Neural progenitor cell (in vitro differentiated cells): ENCODE data around the gene ACOXL. TPM values are rescaled to one million over a fixed set of nuclear protein-coding genes. Genes with fewer than 3 reads are reported as not detected.

Experiments
- DNase-seq: peaks from one replicate; pipeline ENCODE4 v3.0.0-alpha.2; 2016; ENCODE audit warnings: low spot score
- H2AFZ ChIP-seq: fragments of 200-600 bp; sonication (generic); replicated peaks from 2 replicates; pipeline ENCODE4 v1.6.1; 2016; ENCODE audit warnings: antibody characterized with exemption
- H3F3A ChIP-seq: fragments of 200-600 bp; sonication (generic); 2 replicates; pipeline ENCODE4 v1.6.1; 2016; ENCODE audit warnings: antibody characterized with exemption, low read depth
- H3K27ac ChIP-seq: fragments of 200-600 bp; sonication (generic); 2 replicates; pipeline ENCODE4 v1.5.1; 2016; ENCODE audit warnings: mild to moderate bottlenecking
- H3K27me3 ChIP-seq: fragments of 200-600 bp; sonication (generic); 2 replicates; pipeline ENCODE4 v1.6.1; 2016; ENCODE audit warnings: mild to moderate bottlenecking, moderate library complexity
- H3K36me3 ChIP-seq: fragments of 200-600 bp; sonication (generic); 2 replicates; pipeline ENCODE4 v1.5.1; 2016
- H3K4me1 ChIP-seq: fragments of 200-600 bp; sonication (generic); 2 replicates; pipeline ENCODE4 v1.6.1; 2016; ENCODE audit warnings: mixed run types
- H3K4me2 ChIP-seq: fragments of 200-600 bp; sonication (generic); 2 replicates; pipeline ENCODE4 v1.6.1; 2016
- H3K4me3 ChIP-seq: fragments of 200-600 bp; sonication (generic); 2 replicates; pipeline ENCODE4 v1.5.1; 2016
- H3K79me2 ChIP-seq: fragments of 200-600 bp; sonication (generic); 2 replicates; pipeline ENCODE4 v1.6.1; 2016; ENCODE audit warnings: low read depth
- H3K9ac ChIP-seq: fragments of 200-600 bp; sonication (generic); 2 replicates; pipeline ENCODE4 v1.6.1; 2016
- H3K9me3 ChIP-seq: fragments of 200-600 bp; sonication (generic); 2 replicates; pipeline ENCODE4 v1.5.1; 2016; ENCODE audit warnings: low read depth
- H4K20me1 ChIP-seq: fragments of 200-600 bp; sonication (generic); 2 replicates; pipeline ENCODE4 v1.6.1; 2016; ENCODE audit warnings: low read depth
- H3K27ac Mint-ChIP-seq: 3 replicates; pipeline ENCODE4 v1.8.0; 2021; ENCODE audit warnings: mixed read lengths
- H3K27me3 Mint-ChIP-seq: 2 replicates; pipeline ENCODE4 v1.8.0; 2022; ENCODE audit warnings: low read depth, mild to moderate bottlenecking, inconsistent platforms, moderate library complexity, mixed read lengths; ENCODE audit not compliant: insufficient read depth
- H3K36me3 Mint-ChIP-seq: 3 replicates; pipeline ENCODE4 v1.8.0; 2021; ENCODE audit warnings: mixed read lengths
- H3K4me1 Mint-ChIP-seq: 3 replicates; pipeline ENCODE4 v1.8.0; 2021; ENCODE audit warnings: mixed read lengths
- H3K4me3 Mint-ChIP-seq: 3 replicates; pipeline ENCODE4 v1.8.0; 2021; ENCODE audit warnings: mild to moderate bottlenecking, moderate library complexity, mixed read lengths
- H3K9me3 Mint-ChIP-seq: 3 replicates; pipeline ENCODE4 v1.8.0; 2020; ENCODE audit warnings: mixed read lengths
- EZH2 ChIP-seq: fragments of 200-600 bp; sonication (generic); IDR thresholded peaks from 2 replicates; pipeline ENCODE4 v1.6.1; 2017; ENCODE audit warnings: antibody characterized with exemption, mild to moderate bottlenecking, moderate library complexity
- EZH2phosphoT487 ChIP-seq: fragments of 200-600 bp; sonication (generic); IDR thresholded peaks from 2 replicates; pipeline ENCODE4 v1.6.1; 2017; ENCODE audit warnings: antibody characterized with exemption
- total RNA-seq: library from RNA; depleted of rRNA; stranded (reverse); fragments of >200 nt; gene quantifications from 2 replicates; pipeline ENCODE4 v1.2.3, GENCODE V29; 2015; ENCODE audit warnings: low replicate concordance
- TF ChIP-seq, protein P1 (sequence below): fragments of 200-600 bp; sonication (generic); IDR thresholded peaks from 2 replicates; pipeline ENCODE4 v1.5.1; 2017; ENCODE audit warnings: antibody characterized with exemption, mild to moderate bottlenecking

The ACOXL gene
- total RNA-seq, 1 donor from 2014 or later = 2.9 TPM

- no peaks in the 10 kb centered on the region for H3K9me3 ChIP-seq
- H3K27ac ChIP-seq = no peak overlapping the region
- peaks cover 16% of the 10 kb centered on the region for H3K4me1 Mint-ChIP-seq
- no peaks in the 10 kb centered on the region for H3K9me3 Mint-ChIP-seq
- H3K79me2 ChIP-seq = no peaks in the 10 kb centered on the region
- H3K4me3 ChIP-seq = no peak overlapping the region
- no peak overlapping the region for H3K27ac Mint-ChIP-seq
- no peaks in the 10 kb centered on the region for H3F3A ChIP-seq
- H3K4me2 ChIP-seq = no peak overlapping the region
- no peak for DNase-seq
- no peaks in the 10 kb centered on the region for H4K20me1 ChIP-seq
- H2AFZ ChIP-seq = no peak overlapping the region
- TF ChIP-seq EZH2 (no peak), EZH2phosphoT487 (no peak)
- TF ChIP-seq, protein P1, sequence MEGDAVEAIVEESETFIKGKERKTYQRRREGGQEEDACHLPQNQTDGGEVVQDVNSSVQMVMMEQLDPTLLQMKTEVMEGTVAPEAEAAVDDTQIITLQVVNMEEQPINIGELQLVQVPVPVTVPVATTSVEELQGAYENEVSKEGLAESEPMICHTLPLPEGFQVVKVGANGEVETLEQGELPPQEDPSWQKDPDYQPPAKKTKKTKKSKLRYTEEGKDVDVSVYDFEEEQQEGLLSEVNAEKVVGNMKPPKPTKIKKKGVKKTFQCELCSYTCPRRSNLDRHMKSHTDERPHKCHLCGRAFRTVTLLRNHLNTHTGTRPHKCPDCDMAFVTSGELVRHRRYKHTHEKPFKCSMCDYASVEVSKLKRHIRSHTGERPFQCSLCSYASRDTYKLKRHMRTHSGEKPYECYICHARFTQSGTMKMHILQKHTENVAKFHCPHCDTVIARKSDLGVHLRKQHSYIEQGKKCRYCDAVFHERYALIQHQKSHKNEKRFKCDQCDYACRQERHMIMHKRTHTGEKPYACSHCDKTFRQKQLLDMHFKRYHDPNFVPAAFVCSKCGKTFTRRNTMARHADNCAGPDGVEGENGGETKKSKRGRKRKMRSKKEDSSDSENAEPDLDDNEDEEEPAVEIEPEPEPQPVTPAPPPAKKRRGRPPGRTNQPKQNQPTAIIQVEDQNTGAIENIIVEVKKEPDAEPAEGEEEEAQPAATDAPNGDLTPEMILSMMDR = no peak
- no peaks in the 10 kb centered on the region for H3K36me3 Mint-ChIP-seq
- H3K9ac ChIP-seq = no peak overlapping the region
- no peak overlapping the region for H3K4me3 Mint-ChIP-seq
- peaks cover 4% of the 10 kb centered on the region for H3K27me3 Mint-ChIP-seq
- H3K27me3 ChIP-seq = no peaks in the 10 kb centered on the region
- H3K36me3 ChIP-seq = no peaks in the 10 kb centered on the region
- peaks cover 8% of the 10 kb centered on the region for H3K4me1 ChIP-seq
Measured at GRCh38 chr2:111101592-111101991, 369.2 kb downstream of the ACOXL start.

- no peak for DNase-seq
- H2AFZ ChIP-seq = no peak overlapping the region
- no peak overlapping the region for H3K27ac ChIP-seq
- no peaks in the 10 kb centered on the region for H3K9me3 ChIP-seq
- H3K4me1 ChIP-seq = peaks cover 8% of the 10 kb centered on the region
- H3K27me3 ChIP-seq = no peaks in the 10 kb centered on the region
- Mint-ChIP-seq H3K4me3 (no peak overlapping the region), H3K4me1 (peaks cover 16% of the 10 kb centered on the region), H3K27ac (no peak overlapping the region), H3K36me3 (no peaks in the 10 kb centered on the region), H3K27me3 (peaks cover 4% of the 10 kb centered on the region), H3K9me3 (no peaks in the 10 kb centered on the region)
- no peak overlapping the region for H3K4me2 ChIP-seq
- H3F3A ChIP-seq = no peaks in the 10 kb centered on the region
- H3K9ac ChIP-seq = no peak overlapping the region
- no peaks in the 10 kb centered on the region for H3K79me2 ChIP-seq
- TF ChIP-seq EZH2phosphoT487 (no peak), EZH2 (no peak)
- TF ChIP-seq, protein P1 = no peak
- H4K20me1 ChIP-seq = no peaks in the 10 kb centered on the region
- no peaks in the 10 kb centered on the region for H3K36me3 ChIP-seq
- H3K4me3 ChIP-seq = no peak overlapping the region
Measured at GRCh38 chr2:111102216-111102615, 369.8 kb downstream of the ACOXL start.

- Mint-ChIP-seq H3K27ac (no peak overlapping the region), H3K27me3 (peaks cover 8% of the 10 kb centered on the region), H3K4me1 (peaks cover 8% of the 10 kb centered on the region), H3K4me3 (no peak overlapping the region), H3K36me3 (no peaks in the 10 kb centered on the region), H3K9me3 (no peaks in the 10 kb centered on the region)
- Histone ChIP-seq H3K4me1 (peaks cover 8% of the 10 kb centered on the region), H2AFZ (no peak overlapping the region), H3K4me2 (no peak overlapping the region), H3K36me3 (no peaks in the 10 kb centered on the region), H3K9me3 (no peaks in the 10 kb centered on the region), H3F3A (no peaks in the 10 kb centered on the region), H3K27ac (no peak overlapping the region), H3K4me3 (no peak overlapping the region), H3K27me3 (no peaks in the 10 kb centered on the region), H4K20me1 (no peaks in the 10 kb centered on the region), H3K79me2 (no peaks in the 10 kb centered on the region), H3K9ac (no peak overlapping the region)
- no peak for DNase-seq
- TF ChIP-seq, protein P1 = no peak
- TF ChIP-seq EZH2phosphoT487 (no peak), EZH2 (no peak)
Measured at GRCh38 chr2:111105926-111106325, 373.6 kb downstream of the ACOXL start.
